Gastroesophageal sphincter (tissue), 3 donors: Measurements from ENCODE around the gene SULT1C2.

ENCODE experiments used
- EP300 ChIP-seq: sonication (generic); formaldehyde crosslinking; IDR thresholded peaks from one replicate; pipeline ENCODE4 v1.6.1; 2017; ENCODE audit warnings: antibody characterized with exemption, mild to moderate bottlenecking
- POLR2A ChIP-seq, 2 donors: fragments of 450-650 bp; IDR thresholded peaks; one replicate each; pipeline ENCODE4 v1.6.1; 2017; ENCODE audit warnings: antibody characterized with exemption in 2 of 2, mild to moderate bottlenecking in 2 of 2, moderate library complexity in 1 of 2
- POLR2AphosphoS5 ChIP-seq: sonication (generic); formaldehyde crosslinking; IDR thresholded peaks from one replicate; pipeline ENCODE4 v1.6.1; 2017; ENCODE audit warnings: antibody characterized with exemption
- TF ChIP-seq, protein P1 (sequence below), 4 experiments: fragments of 200-600 bp in 2 of 4; fragments of 450-650 bp in 2 of 4; sonication (generic) in 1 of 4; IDR thresholded peaks; one replicate each; pipeline ENCODE4 v1.5.1; 2017 to 2019; ENCODE audit warnings: antibody characterized with exemption in 4 of 4, mild to moderate bottlenecking in 2 of 4, moderate library complexity in 2 of 4

DNA sequence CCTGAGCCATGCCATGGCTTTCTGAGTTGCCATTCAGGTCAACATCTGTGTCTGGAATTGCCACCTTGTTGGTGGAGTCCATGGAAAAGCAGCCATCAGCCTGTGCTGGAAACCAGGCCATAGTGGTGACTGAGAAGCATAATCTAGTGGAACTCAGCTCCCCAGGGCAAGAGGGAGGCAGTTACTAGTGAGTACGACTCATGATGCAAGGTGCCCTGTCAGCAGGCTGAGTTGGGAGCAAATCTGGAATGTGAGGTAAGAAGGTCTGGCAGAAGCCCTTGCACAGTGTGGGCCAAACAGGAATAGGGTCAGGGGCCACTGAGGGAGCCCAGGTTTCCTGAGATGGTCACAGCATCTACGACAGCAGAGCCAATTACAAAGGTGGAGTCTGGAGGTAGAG is 37.1 kb downstream of the SULT1C2 start:
- no peak for TF ChIP-seq EP300
- TF ChIP-seq, protein P1, sequence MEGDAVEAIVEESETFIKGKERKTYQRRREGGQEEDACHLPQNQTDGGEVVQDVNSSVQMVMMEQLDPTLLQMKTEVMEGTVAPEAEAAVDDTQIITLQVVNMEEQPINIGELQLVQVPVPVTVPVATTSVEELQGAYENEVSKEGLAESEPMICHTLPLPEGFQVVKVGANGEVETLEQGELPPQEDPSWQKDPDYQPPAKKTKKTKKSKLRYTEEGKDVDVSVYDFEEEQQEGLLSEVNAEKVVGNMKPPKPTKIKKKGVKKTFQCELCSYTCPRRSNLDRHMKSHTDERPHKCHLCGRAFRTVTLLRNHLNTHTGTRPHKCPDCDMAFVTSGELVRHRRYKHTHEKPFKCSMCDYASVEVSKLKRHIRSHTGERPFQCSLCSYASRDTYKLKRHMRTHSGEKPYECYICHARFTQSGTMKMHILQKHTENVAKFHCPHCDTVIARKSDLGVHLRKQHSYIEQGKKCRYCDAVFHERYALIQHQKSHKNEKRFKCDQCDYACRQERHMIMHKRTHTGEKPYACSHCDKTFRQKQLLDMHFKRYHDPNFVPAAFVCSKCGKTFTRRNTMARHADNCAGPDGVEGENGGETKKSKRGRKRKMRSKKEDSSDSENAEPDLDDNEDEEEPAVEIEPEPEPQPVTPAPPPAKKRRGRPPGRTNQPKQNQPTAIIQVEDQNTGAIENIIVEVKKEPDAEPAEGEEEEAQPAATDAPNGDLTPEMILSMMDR (IDR thresholded peaks at IDR 0.05), result no peak
- TF ChIP-seq POLR2AphosphoS5, result no peak
- no peak for TF ChIP-seq POLR2A (IDR thresholded peaks at IDR 0.05)
